Skeletal muscle satellite cell (primary cell): ENCODE measurements around the gene SDR9C7.
"Not testable (repeated sequence)": the region's sequence is repeated elsewhere in the genome, so short reads cannot be mapped to it uniquely, and the experiment has no call there.

Experiments
- H3K27me3 ChIP-seq: 2 replicates; pipeline ENCODE4 v1.7.0; 2013; ENCODE audit warnings: low read length; ENCODE audit not compliant: control insufficient read depth, insufficient read depth
- H3K36me3 ChIP-seq: 2 replicates; pipeline ENCODE4 v1.7.0; 2013; ENCODE audit warnings: mild to moderate bottlenecking, control low read depth, low read length; ENCODE audit not compliant: insufficient read depth
- H3K4me1 ChIP-seq: 2 replicates; pipeline ENCODE4 v1.7.0; 2013; ENCODE audit warnings: low read length; ENCODE audit not compliant: control insufficient read depth, insufficient read depth
- H3K4me2 ChIP-seq: 2 replicates; pipeline ENCODE4 v1.7.0; 2013; ENCODE audit warnings: mild to moderate bottlenecking, low read length
- H3K4me3 ChIP-seq: 2 replicates; pipeline ENCODE4 v1.7.0; 2013; ENCODE audit warnings: low read length
- H3K9ac ChIP-seq: 2 replicates; pipeline ENCODE4 v1.7.0; 2013; ENCODE audit warnings: mild to moderate bottlenecking, low read depth, low read length, moderate library complexity
- H3K9me3 ChIP-seq: replicated peaks from 2 replicates; pipeline ENCODE4 v1.7.0; 2013; ENCODE audit warnings: mild to moderate bottlenecking, control low read depth, low read length

The SDR9C7 gene

DNA sequence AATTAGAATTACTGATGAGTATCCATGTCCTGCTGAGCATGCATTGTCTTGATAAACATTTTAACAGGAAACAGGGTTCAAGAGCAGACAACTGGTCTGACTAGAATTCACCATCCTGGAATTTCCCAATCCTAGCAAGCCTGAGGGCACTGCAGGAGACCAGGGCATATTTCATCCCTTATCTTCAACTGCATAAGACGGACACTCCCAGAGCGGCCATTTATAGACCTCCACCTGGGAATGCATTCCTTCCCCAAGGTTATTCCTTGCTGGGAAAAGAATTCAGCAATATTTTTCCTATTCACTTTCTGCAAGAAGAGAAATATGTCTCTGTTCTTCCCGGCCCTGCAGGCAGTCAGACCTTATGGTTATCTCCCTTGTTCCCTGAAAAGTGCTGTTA is 51.8 kb downstream of the SDR9C7 start:
- not testable (repeated sequence) for H3K9ac ChIP-seq, H3K36me3 ChIP-seq, H3K4me1 ChIP-seq, H3K9me3 ChIP-seq, H3K4me2 ChIP-seq, H3K4me3 ChIP-seq, H3K27me3 ChIP-seq

- Histone ChIP-seq H3K36me3 (no peaks in the 10 kb centered on the region), H3K9ac (no peak overlapping the region), H3K4me2 (no peak overlapping the region), H3K27me3 (peaks cover 10% of the 10 kb centered on the region), H3K4me3 (no peak overlapping the region), H3K4me1 (peaks cover 7% of the 10 kb centered on the region), H3K9me3 (no peaks in the 10 kb centered on the region)
Measured at GRCh38 chr12:56880125-56880992, 53.8 kb downstream of the SDR9C7 start.

- H3K4me1 ChIP-seq, H3K4me2 ChIP-seq, H3K4me3 ChIP-seq, H3K9ac ChIP-seq, H3K9me3 ChIP-seq, H3K36me3 ChIP-seq: not testable (repeated sequence)
- H3K27me3 ChIP-seq, result peaks cover 12% of the 10 kb centered on the region
Measured at GRCh38 chr12:56879240-56880124, 54.7 kb downstream of the SDR9C7 start.

DNA sequence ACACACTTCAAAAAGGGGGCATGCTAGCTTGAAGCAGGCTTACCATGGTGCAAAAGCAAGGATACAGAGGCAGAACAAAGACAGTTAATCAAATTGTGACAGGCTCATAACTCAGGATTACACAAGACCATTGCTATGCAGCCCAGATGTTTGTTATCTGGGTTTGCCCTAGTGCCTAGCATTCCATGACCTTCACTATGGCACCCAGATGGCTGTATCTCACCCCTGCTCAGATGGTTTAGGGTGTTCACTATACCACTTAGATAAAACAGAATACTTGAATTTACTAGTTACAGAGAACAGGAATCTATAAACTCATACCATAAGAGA is 56.2 kb downstream of the SDR9C7 start:
- peaks cover 7% of the 10 kb centered on the region for H3K4me1 ChIP-seq
- H3K4me2 ChIP-seq, result no peak overlapping the region
- H3K4me3 ChIP-seq, result no peak overlapping the region
- no peak overlapping the region for H3K9ac ChIP-seq
- H3K36me3 ChIP-seq, result no peaks in the 10 kb centered on the region
- H3K27me3 ChIP-seq, result peaks cover 18% of the 10 kb centered on the region
- H3K9me3 ChIP-seq, result no peaks in the 10 kb centered on the region

GRCh38 chr12:56877195-56878009 is 56.8 kb downstream of the SDR9C7 start:
- no peak overlapping the region for H3K4me2 ChIP-seq
- peaks cover 7% of the 10 kb centered on the region for H3K4me1 ChIP-seq
- no peaks in the 10 kb centered on the region for H3K9me3 ChIP-seq
- H3K4me3 ChIP-seq, result no peak overlapping the region
- peaks cover 19% of the 10 kb centered on the region for H3K27me3 ChIP-seq
- no peaks in the 10 kb centered on the region for H3K36me3 ChIP-seq
- no peak overlapping the region for H3K9ac ChIP-seq

- Histone ChIP-seq H3K27me3 (peaks cover 27% of the 10 kb centered on the region), H3K4me2 (no peak overlapping the region), H3K9ac (no peak overlapping the region), H3K9me3 (no peaks in the 10 kb centered on the region), H3K4me1 (no peaks in the 10 kb centered on the region), H3K36me3 (no peaks in the 10 kb centered on the region), H3K4me3 (no peak overlapping the region)
Measured at GRCh38 chr12:56874821-56875220, 59.4 kb downstream of the SDR9C7 start.

GRCh38 chr12:56873382-56873781 is 60.8 kb downstream of the SDR9C7 start:
- Histone ChIP-seq H3K4me1 (no peaks in the 10 kb centered on the region), H3K36me3 (no peaks in the 10 kb centered on the region), H3K4me2 (no peak overlapping the region), H3K9ac (no peak overlapping the region), H3K9me3 (no peaks in the 10 kb centered on the region), H3K27me3 (peaks cover 27% of the 10 kb centered on the region), H3K4me3 (no peak overlapping the region)
